Measurements from ENCODE around the gene LARGE2. TPM values are rescaled to one million over a fixed set of nuclear protein-coding genes. Genes with fewer than 3 reads are reported as not detected.
A peak's percentile ranks its signal among the peaks of the same experiment; 100 is the strongest.

The LARGE2 gene
- total and polyA plus RNA-seq, 2 of the 13 experiments (the other 11 are each of a cell fraction or from before 2014, with no cell fraction given) = 8.5 to 21.6 TPM

DNA sequence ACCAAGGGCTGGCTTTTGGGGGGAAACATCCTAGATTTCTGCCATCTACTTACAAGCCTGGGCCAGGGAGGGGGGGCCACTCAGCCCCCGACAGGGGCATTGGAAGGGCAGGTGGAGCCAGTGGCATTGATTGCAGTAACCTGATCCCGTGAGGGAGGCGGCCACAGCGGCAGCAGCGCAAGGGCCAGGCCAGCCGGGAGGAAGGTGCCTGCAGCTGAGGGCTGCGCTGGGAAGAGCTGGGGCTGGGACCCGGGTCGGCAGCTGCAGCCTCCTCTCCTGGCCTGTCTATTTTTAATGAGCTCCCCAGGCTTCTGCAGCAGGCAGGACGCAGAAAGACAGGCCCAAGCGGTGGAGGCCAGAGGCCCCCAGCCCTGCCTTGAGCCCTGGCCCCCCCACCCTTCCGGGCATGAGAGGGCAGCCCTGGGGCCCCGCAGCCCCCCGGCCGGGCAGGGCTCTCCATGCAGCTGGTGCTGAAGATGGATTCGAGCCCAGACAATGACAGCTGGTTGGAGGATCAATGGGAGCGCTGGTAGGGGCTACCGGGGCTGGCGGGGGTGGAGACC lies 26.0 kb upstream of the LARGE2 start:
- intact Hi-C loops (cut with micrococcal nuclease; ENCODE audit: unreplicated experiment) = loop anchor here (1.0 kb wide), 1 partner anchor 33 kb away; no protein-coding TSS in a partner anchor
- 36% methylated on average over 8 of the region's 19 CpGs for WGBS (ENCODE audit: low lambda C conversion rate)
- H2AFZ ChIP-seq (ENCODE audit: low read length) = no peak overlapping the region
- BruUV-seq (replicated peaks) = no TSS peak
- POLR2A ChIA-PET = interaction anchor here (1.3 to 1.9 kb wide), 2 partner anchors 22 to 50 kb away, joined by 3 to 5 read pairs; partner anchors contain the start of gene CRY2
- H3K4me2 ChIP-seq (ENCODE audit: low read depth, low read length) = no peak overlapping the region
- no peaks in the 10 kb centered on the region for H3K36me3 ChIP-seq (replicated peaks in 1 of 2; ENCODE audit: control insufficient read depth in 1 of 2, insufficient read depth in 2 of 2, low read length in 2 of 2)
- in situ Hi-C loops (cut with HindIII; ENCODE audit: extremely low pct_ligation_motif_present, low pct_unique_long_range_greater_than_20kb) = no loop called here
- no peaks in the 10 kb centered on the region for H4K20me1 ChIP-seq (ENCODE audit: insufficient read depth, low read length)
- no peak overlapping the region for H3K27ac ChIP-seq (ENCODE audit: extremely low read length, insufficient read depth, low read length)
- FAIRE-seq (no peak), DNase-seq (ENCODE audit: low spot score) (no peak), ATAC-seq (peak; percentile 49)
- peaks cover 49% of the 10 kb centered on the region for H3K4me1 ChIP-seq (ENCODE audit: insufficient read depth, low read length)
- H3K4me3 ChIP-seq (replicated peaks in 1 of 3; ENCODE audit: insufficient read depth in 1 of 3, low read depth in 2 of 3, low read length in 3 of 3) = no peak overlapping the region
- peaks cover 0 to 21% of the 10 kb centered on the region in 2 experiments; a peak in 1 of 5 replicates for H3K27me3 ChIP-seq (ENCODE audit: control insufficient read depth in 1 of 2, insufficient read depth in 2 of 2, low read length in 2 of 2)
- H3K9me3 ChIP-seq (ENCODE audit: low read length) = no peaks in the 10 kb centered on the region
- no peak overlapping the region for H3K9ac ChIP-seq (ENCODE audit: insufficient read depth, low read depth, low read length)
- no peaks in the 10 kb centered on the region for H3K79me2 ChIP-seq (ENCODE audit: insufficient read depth, low read length)
- CTCF ChIA-PET (ENCODE audit: low intra/inter-chr PET ratio, low total read pairs) = no interaction called here
- no peak for TF ChIP-seq NAIF1 (CRISPR knock-in tag; IDR thresholded peaks at IDR 0.05; ENCODE audit: borderline replicate concordance)
- no peak for TF ChIP-seq TCF7 (IDR thresholded peaks at IDR 0.05; ENCODE audit: low read depth)
- TF ChIP-seq, protein P1, sequence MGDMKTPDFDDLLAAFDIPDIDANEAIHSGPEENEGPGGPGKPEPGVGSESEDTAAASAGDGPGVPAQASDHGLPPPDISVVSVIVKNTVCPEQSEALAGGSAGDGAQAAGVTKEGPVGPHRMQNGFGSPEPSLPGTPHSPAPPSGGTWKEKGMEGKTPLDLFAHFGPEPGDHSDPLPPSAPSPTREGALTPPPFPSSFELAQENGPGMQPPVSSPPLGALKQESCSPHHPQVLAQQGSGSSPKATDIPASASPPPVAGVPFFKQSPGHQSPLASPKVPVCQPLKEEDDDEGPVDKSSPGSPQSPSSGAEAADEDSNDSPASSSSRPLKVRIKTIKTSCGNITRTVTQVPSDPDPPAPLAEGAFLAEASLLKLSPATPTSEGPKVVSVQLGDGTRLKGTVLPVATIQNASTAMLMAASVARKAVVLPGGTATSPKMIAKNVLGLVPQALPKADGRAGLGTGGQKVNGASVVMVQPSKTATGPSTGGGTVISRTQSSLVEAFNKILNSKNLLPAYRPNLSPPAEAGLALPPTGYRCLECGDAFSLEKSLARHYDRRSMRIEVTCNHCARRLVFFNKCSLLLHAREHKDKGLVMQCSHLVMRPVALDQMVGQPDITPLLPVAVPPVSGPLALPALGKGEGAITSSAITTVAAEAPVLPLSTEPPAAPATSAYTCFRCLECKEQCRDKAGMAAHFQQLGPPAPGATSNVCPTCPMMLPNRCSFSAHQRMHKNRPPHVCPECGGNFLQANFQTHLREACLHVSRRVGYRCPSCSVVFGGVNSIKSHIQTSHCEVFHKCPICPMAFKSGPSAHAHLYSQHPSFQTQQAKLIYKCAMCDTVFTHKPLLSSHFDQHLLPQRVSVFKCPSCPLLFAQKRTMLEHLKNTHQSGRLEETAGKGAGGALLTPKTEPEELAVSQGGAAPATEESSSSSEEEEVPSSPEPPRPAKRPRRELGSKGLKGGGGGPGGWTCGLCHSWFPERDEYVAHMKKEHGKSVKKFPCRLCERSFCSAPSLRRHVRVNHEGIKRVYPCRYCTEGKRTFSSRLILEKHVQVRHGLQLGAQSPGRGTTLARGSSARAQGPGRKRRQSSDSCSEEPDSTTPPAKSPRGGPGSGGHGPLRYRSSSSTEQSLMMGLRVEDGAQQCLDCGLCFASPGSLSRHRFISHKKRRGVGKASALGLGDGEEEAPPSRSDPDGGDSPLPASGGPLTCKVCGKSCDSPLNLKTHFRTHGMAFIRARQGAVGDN (CRISPR knock-in tag; IDR thresholded peaks at IDR 0.05) = peak; percentile 11; the same call in 1 of the 2 replicates
- TF ChIP-seq, protein P2, sequence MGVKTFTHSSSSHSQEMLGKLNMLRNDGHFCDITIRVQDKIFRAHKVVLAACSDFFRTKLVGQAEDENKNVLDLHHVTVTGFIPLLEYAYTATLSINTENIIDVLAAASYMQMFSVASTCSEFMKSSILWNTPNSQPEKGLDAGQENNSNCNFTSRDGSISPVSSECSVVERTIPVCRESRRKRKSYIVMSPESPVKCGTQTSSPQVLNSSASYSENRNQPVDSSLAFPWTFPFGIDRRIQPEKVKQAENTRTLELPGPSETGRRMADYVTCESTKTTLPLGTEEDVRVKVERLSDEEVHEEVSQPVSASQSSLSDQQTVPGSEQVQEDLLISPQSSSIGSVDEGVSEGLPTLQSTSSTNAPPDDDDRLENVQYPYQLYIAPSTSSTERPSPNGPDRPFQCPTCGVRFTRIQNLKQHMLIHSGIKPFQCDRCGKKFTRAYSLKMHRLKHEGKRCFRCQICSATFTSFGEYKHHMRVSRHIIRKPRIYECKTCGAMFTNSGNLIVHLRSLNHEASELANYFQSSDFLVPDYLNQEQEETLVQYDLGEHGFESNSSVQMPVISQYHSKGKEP (CRISPR knock-in tag; IDR thresholded peaks at IDR 0.05) = no peak
- peak; percentile 86 for TF ChIP-seq SIX4 (CRISPR knock-in tag; IDR thresholded peaks at IDR 0.05)
- TF ChIP-seq, protein P3, sequence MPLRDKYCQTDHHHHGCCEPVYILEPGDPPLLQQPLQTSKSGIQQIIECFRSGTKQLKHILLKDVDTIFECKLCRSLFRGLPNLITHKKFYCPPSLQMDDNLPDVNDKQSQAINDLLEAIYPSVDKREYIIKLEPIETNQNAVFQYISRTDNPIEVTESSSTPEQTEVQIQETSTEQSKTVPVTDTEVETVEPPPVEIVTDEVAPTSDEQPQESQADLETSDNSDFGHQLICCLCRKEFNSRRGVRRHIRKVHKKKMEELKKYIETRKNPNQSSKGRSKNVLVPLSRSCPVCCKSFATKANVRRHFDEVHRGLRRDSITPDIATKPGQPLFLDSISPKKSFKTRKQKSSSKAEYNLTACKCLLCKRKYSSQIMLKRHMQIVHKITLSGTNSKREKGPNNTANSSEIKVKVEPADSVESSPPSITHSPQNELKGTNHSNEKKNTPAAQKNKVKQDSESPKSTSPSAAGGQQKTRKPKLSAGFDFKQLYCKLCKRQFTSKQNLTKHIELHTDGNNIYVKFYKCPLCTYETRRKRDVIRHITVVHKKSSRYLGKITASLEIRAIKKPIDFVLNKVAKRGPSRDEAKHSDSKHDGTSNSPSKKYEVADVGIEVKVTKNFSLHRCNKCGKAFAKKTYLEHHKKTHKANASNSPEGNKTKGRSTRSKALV (CRISPR knock-in tag; IDR thresholded peaks at IDR 0.05) = no peak
- no peak for TF ChIP-seq ZNF674 (CRISPR knock-in tag; IDR thresholded peaks at IDR 0.05; ENCODE audit: low read depth)
- TF ChIP-seq ZSCAN20 (CRISPR knock-in tag; IDR thresholded peaks at IDR 0.05; ENCODE audit: borderline replicate concordance) = no peak
- TF ChIP-seq PCBP1 (IDR thresholded peaks at IDR 0.05; ENCODE audit: borderline replicate concordance, low read depth, low read length) = no peak
- no peak for TF ChIP-seq ZSCAN12 (CRISPR knock-in tag; IDR thresholded peaks at IDR 0.05)
- no peak for TF ChIP-seq NPAS2 (CRISPR knock-in tag; IDR thresholded peaks at IDR 0.05; ENCODE audit: borderline replicate concordance)
- TF ChIP-seq, protein P4, sequence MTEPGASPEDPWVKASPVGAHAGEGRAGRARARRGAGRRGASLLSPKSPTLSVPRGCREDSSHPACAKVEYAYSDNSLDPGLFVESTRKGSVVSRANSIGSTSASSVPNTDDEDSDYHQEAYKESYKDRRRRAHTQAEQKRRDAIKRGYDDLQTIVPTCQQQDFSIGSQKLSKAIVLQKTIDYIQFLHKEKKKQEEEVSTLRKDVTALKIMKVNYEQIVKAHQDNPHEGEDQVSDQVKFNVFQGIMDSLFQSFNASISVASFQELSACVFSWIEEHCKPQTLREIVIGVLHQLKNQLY (CRISPR knock-in tag; IDR thresholded peaks at IDR 0.05) = no peak
- TF ChIP-seq XBP1 (CRISPR knock-in tag; IDR thresholded peaks at IDR 0.05) = no peak
- TF ChIP-seq, protein P5, sequence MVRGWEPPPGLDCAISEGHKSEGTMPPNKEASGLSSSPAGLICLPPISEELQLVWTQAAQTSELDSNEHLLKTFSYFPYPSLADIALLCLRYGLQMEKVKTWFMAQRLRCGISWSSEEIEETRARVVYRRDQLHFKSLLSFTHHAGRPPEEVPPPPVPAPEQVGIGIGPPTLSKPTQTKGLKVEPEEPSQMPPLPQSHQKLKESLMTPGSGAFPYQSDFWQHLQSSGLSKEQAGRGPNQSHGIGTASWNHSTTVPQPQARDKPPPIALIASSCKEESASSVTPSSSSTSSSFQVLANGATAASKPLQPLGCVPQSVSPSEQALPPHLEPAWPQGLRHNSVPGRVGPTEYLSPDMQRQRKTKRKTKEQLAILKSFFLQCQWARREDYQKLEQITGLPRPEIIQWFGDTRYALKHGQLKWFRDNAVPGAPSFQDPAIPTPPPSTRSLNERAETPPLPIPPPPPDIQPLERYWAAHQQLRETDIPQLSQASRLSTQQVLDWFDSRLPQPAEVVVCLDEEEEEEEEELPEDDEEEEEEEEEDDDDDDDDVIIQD (CRISPR knock-in tag; IDR thresholded peaks at IDR 0.05; ENCODE audit: low read depth) = no peak
- TF ChIP-seq ZNF3 (CRISPR knock-in tag; IDR thresholded peaks at IDR 0.05) = no peak

All from HepG2 (cell line).